Endodermal cell (in vitro differentiated cells): ENCODE data around the gene ZPBP. TPM values are rescaled to one million over a fixed set of nuclear protein-coding genes. Genes with fewer than 3 reads are reported as not detected.

Source experiments
- DNase-seq: peaks from one replicate; pipeline ENCODE4 v3.0.0-alpha.2; 2017
- H3K27ac ChIP-seq: 2 replicates; pipeline ENCODE4 v1.5.1; 2013; ENCODE audit warnings: mild to moderate bottlenecking, low read depth, low read length, moderate library complexity
- H3K27me3 ChIP-seq: 2 replicates; pipeline ENCODE4 v1.6.1; 2013; ENCODE audit warnings: mild to moderate bottlenecking, low read length, moderate library complexity; ENCODE audit not compliant: insufficient read depth, control insufficient read depth, poor library complexity, severe bottlenecking
- H3K36me3 ChIP-seq: 2 replicates; pipeline ENCODE4 v1.7.0; 2013; ENCODE audit warnings: mild to moderate bottlenecking, low read length, moderate library complexity; ENCODE audit not compliant: control insufficient read depth, insufficient read depth
- H3K4me1 ChIP-seq: one replicate; pipeline ENCODE4 v1.7.0; 2013; ENCODE audit warnings: low read length; ENCODE audit not compliant: control insufficient read depth, insufficient read depth
- H3K4me3 ChIP-seq: 2 replicates; pipeline ENCODE4 v1.5.1; 2013; ENCODE audit warnings: mild to moderate bottlenecking, low read length, moderate library complexity
- H3K9ac ChIP-seq: 2 replicates; pipeline ENCODE4 v1.6.1; 2013; ENCODE audit warnings: mild to moderate bottlenecking, low read length, moderate library complexity; ENCODE audit not compliant: poor library complexity, severe bottlenecking; ENCODE audit errors: extremely low read depth
- H3K9me3 ChIP-seq: 2 replicates; pipeline ENCODE4 v1.6.1; 2013; ENCODE audit warnings: mild to moderate bottlenecking, low read length, moderate library complexity; ENCODE audit not compliant: control insufficient read depth
- H3K27ac Mint-ChIP-seq: 2 replicates; pipeline ENCODE4 v1.8.0; 2020; ENCODE audit warnings: mixed read lengths
- H3K27me3 Mint-ChIP-seq: 2 replicates; pipeline ENCODE4 v1.8.0; 2021; ENCODE audit warnings: mild to moderate bottlenecking, mixed read lengths; ENCODE audit not compliant: insufficient read depth
- H3K36me3 Mint-ChIP-seq: 2 replicates; pipeline ENCODE4 v1.8.0; 2020; ENCODE audit warnings: low read depth, mixed read lengths
- H3K4me1 Mint-ChIP-seq: 2 replicates; pipeline ENCODE4 v1.8.0; 2020; ENCODE audit warnings: mixed read lengths
- H3K4me3 Mint-ChIP-seq: 2 replicates; pipeline ENCODE4 v1.8.0; 2020; ENCODE audit warnings: mild to moderate bottlenecking, moderate library complexity, mixed read lengths
- H3K9me3 Mint-ChIP-seq: 2 replicates; pipeline ENCODE4 v1.8.0; 2020; ENCODE audit warnings: mild to moderate bottlenecking, mixed read lengths
- CTCF ChIP-seq: fragments of 200-600 bp; sonication (generic); conservative IDR thresholded peaks from 2 replicates; pipeline ENCODE4 v1.5.0; 2021; ENCODE audit warnings: antibody characterized with exemption, mild to moderate bottlenecking
- WGBS, 2 experiments: methylation state at CpG; one replicate each; pipeline versions ENCODE4 v1.1.5 to v1.1.7; 2013; ENCODE audit warnings: missing lambda C conversion rate in 2 of 2, mixed read lengths in 1 of 2; ENCODE audit not compliant: insufficient coverage in 1 of 2, insufficient read length in 1 of 2; 5-methylcytosine and 5-hydroxymethylcytosine counted together
- total RNA-seq, 2 donors: library from RNA; stranded (reverse); fragmentation: NEBNext Ultra II Directional in 1 of 2; extraction: Animal tissue kit (Norgen Biotek cat#: 25700) in 1 of 2; gene quantifications; 2 replicates in 1 of 2; 3 replicates in 1 of 2; pipeline ENCODE4 v1.2.1, GENCODE V29; 2021

The ZPBP gene
- total RNA-seq, 2 donors from 2014 or later = not detected

DNA sequence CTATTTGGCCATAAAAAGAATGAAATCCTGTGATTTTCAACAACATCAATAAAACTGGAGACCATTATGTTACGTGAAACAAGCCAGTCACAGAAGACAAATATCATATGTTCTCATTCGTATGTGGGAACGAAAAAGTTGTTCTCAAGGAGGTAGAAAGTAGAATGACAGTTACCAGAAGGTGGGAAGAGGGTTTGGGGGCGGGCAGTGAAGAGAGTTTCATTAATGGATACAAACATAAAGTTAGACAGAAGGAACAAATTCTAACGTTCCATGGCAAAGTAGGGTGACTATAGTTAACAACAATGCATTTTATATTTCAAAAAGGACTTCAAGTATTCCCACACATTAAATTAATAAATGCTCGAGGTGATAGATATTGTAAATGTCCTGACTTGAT is 97.4 kb downstream of the ZPBP start:
- no peaks in the 10 kb centered on the region for H3K4me1 Mint-ChIP-seq
- DNase-seq = no peak
- no peak for TF ChIP-seq CTCF
- H3K4me1 ChIP-seq = no peaks in the 10 kb centered on the region
- H3K36me3 ChIP-seq = no peaks in the 10 kb centered on the region
- no peak overlapping the region for H3K9ac ChIP-seq
- no peaks in the 10 kb centered on the region for H3K9me3 Mint-ChIP-seq
- H3K4me3 Mint-ChIP-seq = no peak overlapping the region
- no peaks in the 10 kb centered on the region for H3K27me3 ChIP-seq
- no peaks in the 10 kb centered on the region for H3K27me3 Mint-ChIP-seq
- H3K27ac ChIP-seq = no peak overlapping the region
- H3K36me3 Mint-ChIP-seq = no peaks in the 10 kb centered on the region
- H3K4me3 ChIP-seq = no peak overlapping the region
- H3K27ac Mint-ChIP-seq = no peak overlapping the region
- H3K9me3 ChIP-seq = no peaks in the 10 kb centered on the region
- WGBS, 2 experiments = 90 to 100% methylated on average over 4 to 5 of the region's 6 CpGs

DNA sequence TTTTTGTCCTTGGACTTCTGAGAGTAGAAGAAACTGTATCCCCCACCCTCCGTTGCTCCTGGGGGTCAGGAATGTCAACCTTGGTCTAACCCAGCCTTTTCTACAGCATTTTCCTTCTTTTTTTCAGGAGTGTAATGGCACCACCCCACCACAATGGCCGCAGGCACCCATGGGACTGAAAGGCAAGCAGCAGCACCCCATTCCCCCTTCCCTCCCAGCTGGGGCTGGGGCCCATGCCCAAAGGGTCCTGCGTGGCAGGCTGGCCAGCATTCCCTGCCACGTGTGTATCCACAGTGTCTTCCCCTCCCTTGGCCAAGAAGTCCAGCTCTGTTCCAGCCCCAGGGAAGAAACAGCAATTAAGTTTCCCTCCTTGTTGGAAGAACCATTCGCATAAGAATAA is 106.9 kb downstream of the ZPBP start:
- Histone ChIP-seq H3K27ac (no peak overlapping the region), H3K4me3 (no peak overlapping the region), H3K4me1 (no peaks in the 10 kb centered on the region), H3K27me3 (no peaks in the 10 kb centered on the region), H3K36me3 (no peaks in the 10 kb centered on the region), H3K9me3 (peaks cover 22% of the 10 kb centered on the region), H3K9ac (no peak overlapping the region)
- TF ChIP-seq CTCF = no peak
- Mint-ChIP-seq H3K4me1 (no peaks in the 10 kb centered on the region), H3K27ac (no peak overlapping the region), H3K36me3 (no peaks in the 10 kb centered on the region), H3K4me3 (no peak overlapping the region), H3K9me3 (peaks cover 34% of the 10 kb centered on the region), H3K27me3 (no peaks in the 10 kb centered on the region)
- no peak for DNase-seq
- WGBS, 2 experiments = 85 to 87% methylated on average over 3 to 5 of the region's 5 CpGs

DNA sequence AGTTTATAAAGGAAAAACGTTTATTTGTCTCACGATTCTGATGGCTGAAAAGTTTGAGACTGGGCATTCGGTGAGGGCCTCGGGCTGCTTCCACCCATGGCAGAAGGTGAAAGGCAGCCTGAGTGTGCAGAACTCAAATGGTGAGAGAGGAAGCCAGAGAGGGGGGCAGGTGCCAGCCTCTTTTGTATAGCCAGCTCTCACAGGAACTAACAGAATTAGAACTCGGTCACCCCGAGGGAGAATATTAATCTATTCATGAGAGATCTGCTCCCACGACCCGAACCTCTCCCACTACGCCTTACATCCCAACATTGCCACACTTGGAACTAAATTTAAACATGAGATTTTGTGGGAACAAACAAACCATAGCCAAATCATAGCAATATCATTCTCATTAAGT is 112.6 kb downstream of the ZPBP start:
- Histone ChIP-seq H3K9ac (no peak overlapping the region), H3K4me3 (no peak overlapping the region), H3K4me1 (no peaks in the 10 kb centered on the region), H3K9me3 (no peaks in the 10 kb centered on the region), H3K27me3 (no peaks in the 10 kb centered on the region), H3K36me3 (no peaks in the 10 kb centered on the region), H3K27ac (no peak overlapping the region)
- Mint-ChIP-seq H3K4me1 (no peaks in the 10 kb centered on the region), H3K9me3 (peaks cover under 1% of the 10 kb centered on the region), H3K27me3 (no peaks in the 10 kb centered on the region), H3K27ac (no peak overlapping the region), H3K4me3 (no peak overlapping the region), H3K36me3 (no peaks in the 10 kb centered on the region)
- no peak for DNase-seq
- WGBS, 2 experiments = 89 to 95% methylated on average over 3 to 9 of the region's 9 CpGs
- TF ChIP-seq CTCF = no peak
